Ishikawa (cell line): ENCODE measurements around the gene NFRKB.

Source experiments
- CEBPB ChIP-seq: IDR thresholded peaks from 2 replicates; pipeline ENCODE4 v1.6.1; 2012
- CREB1 ChIP-seq: IDR thresholded peaks from 2 replicates; pipeline ENCODE4 v1.6.1; 2012; ENCODE audit warnings: low read depth
- EGR1 ChIP-seq: IDR thresholded peaks from 2 replicates; pipeline ENCODE4 v1.6.1; 2012
- EP300 ChIP-seq: IDR thresholded peaks from 2 replicates; pipeline ENCODE4 v1.6.1; 2012; ENCODE audit warnings: borderline replicate concordance
- FOXM1 ChIP-seq: IDR thresholded peaks from 2 replicates; pipeline ENCODE4 v1.6.1; 2012; ENCODE audit warnings: low read depth, borderline replicate concordance
- NFIC ChIP-seq: IDR thresholded peaks from 2 replicates; pipeline ENCODE4 v1.6.1; 2012
- RAD21 ChIP-seq: IDR thresholded peaks from 2 replicates; pipeline ENCODE4 v1.6.1; 2012; ENCODE audit warnings: low read depth
- TAF1 ChIP-seq: IDR thresholded peaks from 2 replicates; pipeline ENCODE4 v1.6.1; 2012; ENCODE audit warnings: low read depth, mild to moderate bottlenecking
- TCF12 ChIP-seq: IDR thresholded peaks from 2 replicates; pipeline ENCODE4 v1.6.1; 2012; ENCODE audit warnings: low read depth
- TEAD4 ChIP-seq: IDR thresholded peaks from 2 replicates; pipeline ENCODE4 v1.6.1; 2012
- USF1 ChIP-seq: IDR thresholded peaks from 2 replicates; pipeline ENCODE4 v1.6.1; 2012
- YY1 ChIP-seq: IDR thresholded peaks from 2 replicates; pipeline ENCODE4 v1.6.1; 2012; ENCODE audit warnings: low read depth
- ZBTB7A ChIP-seq: IDR thresholded peaks from 2 replicates; pipeline ENCODE4 v1.6.1; 2012; ENCODE audit warnings: low read depth
- TF ChIP-seq, protein P1 (sequence below): IDR thresholded peaks from 2 replicates; pipeline ENCODE4 v1.6.1; 2012; ENCODE audit warnings: low read depth, mild to moderate bottlenecking
- TF ChIP-seq, protein P2 (sequence below): IDR thresholded peaks from 2 replicates; pipeline ENCODE4 v1.6.1; 2012

Gene NFRKB

DNA sequence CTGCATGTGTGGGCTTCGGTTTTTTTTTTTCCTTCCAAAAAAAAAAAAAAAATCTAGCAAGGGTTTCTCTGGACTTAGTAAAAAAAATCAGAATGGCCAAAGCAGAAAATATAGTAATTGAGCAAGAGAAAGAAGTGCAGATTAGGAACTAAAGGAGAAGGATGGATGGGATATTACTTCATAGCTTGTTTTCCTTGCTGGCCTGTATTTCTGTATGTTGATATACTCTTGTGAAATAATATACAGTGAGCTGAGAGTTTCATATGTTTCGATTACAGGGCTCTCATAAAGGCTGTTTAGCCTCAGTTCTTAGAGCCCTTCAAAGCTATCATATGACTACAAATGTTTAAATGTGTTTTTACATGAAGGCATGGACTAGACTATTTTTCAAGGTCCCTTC lies 34.3 kb upstream of the NFRKB start:
- no peak for TF ChIP-seq TCF12
- no peak for TF ChIP-seq ZBTB7A

DNA sequence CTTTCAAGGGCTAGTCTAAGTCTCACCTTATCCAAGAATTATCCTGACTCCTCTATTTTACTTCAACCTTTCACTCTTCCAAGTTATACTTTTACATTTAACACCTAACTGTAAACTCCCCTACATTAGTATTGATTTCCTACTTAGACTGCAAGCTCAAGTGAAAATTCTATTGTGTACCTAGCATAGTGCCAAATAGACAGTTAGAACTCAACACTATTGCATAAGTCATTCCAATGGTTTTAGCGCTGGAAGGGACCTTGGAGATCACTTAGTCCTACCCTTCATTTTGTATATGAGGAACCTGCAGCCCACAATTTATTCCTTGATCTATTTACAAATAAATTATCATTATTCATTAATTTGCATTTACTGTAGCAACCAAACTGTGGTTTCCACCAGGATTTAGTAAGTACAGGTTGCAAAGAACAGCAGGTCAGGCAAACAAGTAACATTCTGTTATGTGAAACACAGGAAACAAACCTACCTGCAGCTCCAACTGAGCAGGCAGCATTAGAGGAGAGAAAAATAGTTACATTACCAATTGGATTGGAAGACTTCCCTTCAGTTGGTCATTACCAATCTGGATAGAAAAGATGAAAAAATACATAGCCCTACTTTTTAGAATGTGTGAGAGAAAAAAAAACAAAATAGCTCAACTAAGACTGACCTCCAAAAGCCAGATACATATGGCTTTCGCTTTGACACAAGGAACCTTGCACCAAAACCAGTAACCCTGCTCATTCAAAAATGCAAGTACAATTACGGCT lies 33.7 kb upstream of the NFRKB start:
- TF ChIP-seq TCF12 (no peak), TAF1 (no peak), USF1 (no peak), YY1 (no peak), CEBPB (no peak), RAD21 (no peak), CREB1 (no peak), EGR1 (no peak), FOXM1 (no peak), ZBTB7A (no peak), NFIC (no peak)
- TF ChIP-seq, protein P1, sequence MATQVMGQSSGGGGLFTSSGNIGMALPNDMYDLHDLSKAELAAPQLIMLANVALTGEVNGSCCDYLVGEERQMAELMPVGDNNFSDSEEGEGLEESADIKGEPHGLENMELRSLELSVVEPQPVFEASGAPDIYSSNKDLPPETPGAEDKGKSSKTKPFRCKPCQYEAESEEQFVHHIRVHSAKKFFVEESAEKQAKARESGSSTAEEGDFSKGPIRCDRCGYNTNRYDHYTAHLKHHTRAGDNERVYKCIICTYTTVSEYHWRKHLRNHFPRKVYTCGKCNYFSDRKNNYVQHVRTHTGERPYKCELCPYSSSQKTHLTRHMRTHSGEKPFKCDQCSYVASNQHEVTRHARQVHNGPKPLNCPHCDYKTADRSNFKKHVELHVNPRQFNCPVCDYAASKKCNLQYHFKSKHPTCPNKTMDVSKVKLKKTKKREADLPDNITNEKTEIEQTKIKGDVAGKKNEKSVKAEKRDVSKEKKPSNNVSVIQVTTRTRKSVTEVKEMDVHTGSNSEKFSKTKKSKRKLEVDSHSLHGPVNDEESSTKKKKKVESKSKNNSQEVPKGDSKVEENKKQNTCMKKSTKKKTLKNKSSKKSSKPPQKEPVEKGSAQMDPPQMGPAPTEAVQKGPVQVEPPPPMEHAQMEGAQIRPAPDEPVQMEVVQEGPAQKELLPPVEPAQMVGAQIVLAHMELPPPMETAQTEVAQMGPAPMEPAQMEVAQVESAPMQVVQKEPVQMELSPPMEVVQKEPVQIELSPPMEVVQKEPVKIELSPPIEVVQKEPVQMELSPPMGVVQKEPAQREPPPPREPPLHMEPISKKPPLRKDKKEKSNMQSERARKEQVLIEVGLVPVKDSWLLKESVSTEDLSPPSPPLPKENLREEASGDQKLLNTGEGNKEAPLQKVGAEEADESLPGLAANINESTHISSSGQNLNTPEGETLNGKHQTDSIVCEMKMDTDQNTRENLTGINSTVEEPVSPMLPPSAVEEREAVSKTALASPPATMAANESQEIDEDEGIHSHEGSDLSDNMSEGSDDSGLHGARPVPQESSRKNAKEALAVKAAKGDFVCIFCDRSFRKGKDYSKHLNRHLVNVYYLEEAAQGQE: no peak
- TF ChIP-seq, protein P2, sequence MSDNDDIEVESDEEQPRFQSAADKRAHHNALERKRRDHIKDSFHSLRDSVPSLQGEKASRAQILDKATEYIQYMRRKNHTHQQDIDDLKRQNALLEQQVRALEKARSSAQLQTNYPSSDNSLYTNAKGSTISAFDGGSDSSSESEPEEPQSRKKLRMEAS: no peak

GRCh38 chr11:129922674-129923073 lies 27.3 kb upstream of the NFRKB start:
- TF ChIP-seq, protein P2: no peak

GRCh38 chr11:129918361-129918760 lies 23.0 kb upstream of the NFRKB start:
- TF ChIP-seq, protein P2: no peak
- TF ChIP-seq CEBPB (no peak), EGR1 (no peak), TEAD4 (no peak), ZBTB7A (no peak), USF1 (no peak), RAD21 (no peak), TAF1 (no peak), TCF12 (no peak), FOXM1 (no peak), EP300 (no peak), YY1 (no peak)
- TF ChIP-seq, protein P1: no peak

- TF ChIP-seq CREB1: no peak
- TF ChIP-seq EP300: no peak
- TF ChIP-seq NFIC: no peak
- TF ChIP-seq CEBPB: no peak
- no peak for TF ChIP-seq ZBTB7A
- no peak for TF ChIP-seq TCF12
- TF ChIP-seq USF1: no peak
- TF ChIP-seq FOXM1: no peak
- TF ChIP-seq TAF1: no peak
- no peak for TF ChIP-seq EGR1
- TF ChIP-seq, protein P1: no peak
- TF ChIP-seq, protein P2: no peak
- TF ChIP-seq TEAD4: no peak
Observed at GRCh38 chr11:129917231-129917630, 21.9 kb upstream of the NFRKB start.
